Measurements from ENCODE around the gene FAM110D.

Gene FAM110D

GRCh38 chr1:26181586-26182382 lies 22.9 kb downstream of the FAM110D start:
- Histone ChIP-seq H3K27me3 (ENCODE audit: insufficient read depth, low read length) (no peaks in the 10 kb centered on the region), H3K9ac (ENCODE audit: low read depth, low read length) (no peak overlapping the region), H3K4me3 (ENCODE audit: low read length) (no peak overlapping the region), H3K4me1 (ENCODE audit: insufficient read depth, low read length) (no peaks in the 10 kb centered on the region), H3K36me3 (ENCODE audit: insufficient read depth, low read length) (peaks cover 24% of the 10 kb centered on the region), H3K9me3 (ENCODE audit: insufficient read depth, low read depth, low read length) (no peaks in the 10 kb centered on the region), H3K27ac (ENCODE audit: low read depth, low read length) (no peak overlapping the region)
- 90% methylated on average over 9 of the region's 9 CpGs for WGBS

- H3K36me3 ChIP-seq (ENCODE audit: insufficient read depth, low read length), result peaks cover 24% of the 10 kb centered on the region
- no peaks in the 10 kb centered on the region for H3K27me3 ChIP-seq (ENCODE audit: insufficient read depth, low read length)
- H3K27ac ChIP-seq (ENCODE audit: low read depth, low read length), result no peak overlapping the region
- no peaks in the 10 kb centered on the region for H3K4me1 ChIP-seq (ENCODE audit: insufficient read depth, low read length)
- 87% methylated on average over 7 of the region's 7 CpGs for WGBS
- no peaks in the 10 kb centered on the region for H3K9me3 ChIP-seq (ENCODE audit: insufficient read depth, low read depth, low read length)
- H3K4me3 ChIP-seq (ENCODE audit: low read length), result no peak overlapping the region
- H3K9ac ChIP-seq (ENCODE audit: low read depth, low read length), result no peak overlapping the region
Observed at GRCh38 chr1:26182383-26182696, 23.5 kb downstream of the FAM110D start.

GRCh38 chr1:26184086-26184485 lies 25.2 kb downstream of the FAM110D start:
- peaks cover 24% of the 10 kb centered on the region for H3K36me3 ChIP-seq (ENCODE audit: insufficient read depth, low read length)
- H3K9me3 ChIP-seq (ENCODE audit: insufficient read depth, low read depth, low read length), result no peaks in the 10 kb centered on the region
- 94% methylated on average over 7 of the region's 7 CpGs for WGBS
- no peak overlapping the region for H3K9ac ChIP-seq (ENCODE audit: low read depth, low read length)
- no peaks in the 10 kb centered on the region for H3K4me1 ChIP-seq (ENCODE audit: insufficient read depth, low read length)
- H3K4me3 ChIP-seq (ENCODE audit: low read length), result no peak overlapping the region
- H3K27me3 ChIP-seq (ENCODE audit: insufficient read depth, low read length), result no peaks in the 10 kb centered on the region
- no peak overlapping the region for H3K27ac ChIP-seq (ENCODE audit: low read depth, low read length)

GRCh38 chr1:26184883-26185282 lies 26.0 kb downstream of the FAM110D start:
- WGBS, result 96% methylated on average over 21 of the region's 21 CpGs
- H3K36me3 ChIP-seq (ENCODE audit: insufficient read depth, low read length), result peaks cover 27% of the 10 kb centered on the region

GRCh38 chr1:26187882-26188281 lies 29.0 kb downstream of the FAM110D start:
- Histone ChIP-seq H3K27me3 (ENCODE audit: insufficient read depth, low read length) (no peaks in the 10 kb centered on the region), H3K27ac (ENCODE audit: low read depth, low read length) (no peak overlapping the region), H3K36me3 (ENCODE audit: insufficient read depth, low read length) (peaks cover 12% of the 10 kb centered on the region; the same call in 1 of the 2 replicates), H3K4me3 (ENCODE audit: low read length) (no peak overlapping the region), H3K9ac (ENCODE audit: low read depth, low read length) (no peak overlapping the region), H3K4me1 (ENCODE audit: insufficient read depth, low read length) (peaks cover 4% of the 10 kb centered on the region; the same call in 1 of the 2 replicates), H3K9me3 (ENCODE audit: insufficient read depth, low read depth, low read length) (no peaks in the 10 kb centered on the region)
- 93% methylated on average over 2 of the region's 6 CpGs for WGBS

More at GRCh38 chr1:26184883-26185282, 26.0 kb downstream of the FAM110D start:
- no peak overlapping the region for H3K27ac ChIP-seq (ENCODE audit: low read depth, low read length)
- H3K9ac ChIP-seq (ENCODE audit: low read depth, low read length), result no peak overlapping the region
- H3K4me3 ChIP-seq (ENCODE audit: low read length), result no peak overlapping the region
- no peaks in the 10 kb centered on the region for H3K9me3 ChIP-seq (ENCODE audit: insufficient read depth, low read depth, low read length)
- no peaks in the 10 kb centered on the region for H3K27me3 ChIP-seq (ENCODE audit: insufficient read depth, low read length)
- no peaks in the 10 kb centered on the region for H3K4me1 ChIP-seq (ENCODE audit: insufficient read depth, low read length)

- Histone ChIP-seq H3K27me3 (ENCODE audit: insufficient read depth, low read length) (no peaks in the 10 kb centered on the region), H3K9me3 (ENCODE audit: insufficient read depth, low read depth, low read length) (no peaks in the 10 kb centered on the region), H3K9ac (ENCODE audit: low read depth, low read length) (no peak overlapping the region), H3K4me3 (ENCODE audit: low read length) (no peak overlapping the region), H3K36me3 (ENCODE audit: insufficient read depth, low read length) (peaks cover 12% of the 10 kb centered on the region; the same call in 1 of the 2 replicates), H3K4me1 (ENCODE audit: insufficient read depth, low read length) (peaks cover 4% of the 10 kb centered on the region; the same call in 1 of the 2 replicates), H3K27ac (ENCODE audit: low read depth, low read length) (no peak overlapping the region)
- WGBS, result 99% methylated on average over 8 of the region's 8 CpGs
Observed at GRCh38 chr1:26188477-26188876, 29.6 kb downstream of the FAM110D start.

GRCh38 chr1:26189331-26189730 lies 30.5 kb downstream of the FAM110D start:
- no peak overlapping the region for H3K9ac ChIP-seq (ENCODE audit: low read depth, low read length)
- H3K4me3 ChIP-seq (ENCODE audit: low read length), result no peak overlapping the region
- 94% methylated on average over 6 of the region's 6 CpGs for WGBS
- H3K27me3 ChIP-seq (ENCODE audit: insufficient read depth, low read length), result no peaks in the 10 kb centered on the region
- H3K9me3 ChIP-seq (ENCODE audit: insufficient read depth, low read depth, low read length), result no peaks in the 10 kb centered on the region
- peaks cover 10% of the 10 kb centered on the region; the same call in 1 of the 2 replicates for H3K36me3 ChIP-seq (ENCODE audit: insufficient read depth, low read length)
- H3K27ac ChIP-seq (ENCODE audit: low read depth, low read length), result no peak overlapping the region
- H3K4me1 ChIP-seq (ENCODE audit: insufficient read depth, low read length), result peaks cover 4% of the 10 kb centered on the region; the same call in 1 of the 2 replicates

GRCh38 chr1:26189751-26190275 lies 30.9 kb downstream of the FAM110D start:
- 83% methylated on average over 7 of the region's 7 CpGs for WGBS
- H3K9ac ChIP-seq (ENCODE audit: low read depth, low read length), result no peak overlapping the region
- no peak overlapping the region for H3K27ac ChIP-seq (ENCODE audit: low read depth, low read length)
- no peaks in the 10 kb centered on the region for H3K9me3 ChIP-seq (ENCODE audit: insufficient read depth, low read depth, low read length)
- H3K4me3 ChIP-seq (ENCODE audit: low read length), result no peak overlapping the region
- H3K36me3 ChIP-seq (ENCODE audit: insufficient read depth, low read length), result peaks cover 6% of the 10 kb centered on the region; the same call in 1 of the 2 replicates
- H3K4me1 ChIP-seq (ENCODE audit: insufficient read depth, low read length), result peaks cover 4% of the 10 kb centered on the region; the same call in 1 of the 2 replicates
- no peaks in the 10 kb centered on the region for H3K27me3 ChIP-seq (ENCODE audit: insufficient read depth, low read length)

- no peak within 1 kb of the TSS for H3K4me3 ChIP-seq (ENCODE audit: low read length)
- no peaks in the 10 kb centered on the region for H3K9me3 ChIP-seq (ENCODE audit: insufficient read depth, low read depth, low read length)
- no peaks in the 10 kb centered on the region for H3K27me3 ChIP-seq (ENCODE audit: insufficient read depth, low read length)
- WGBS, result 23% methylated on average over 16 of the region's 16 CpGs
- H3K27ac ChIP-seq (ENCODE audit: low read depth, low read length), result no peak within 1 kb of the TSS
- no peak within 1 kb of the TSS for H3K9ac ChIP-seq (ENCODE audit: low read depth, low read length)
- H3K36me3 ChIP-seq (ENCODE audit: insufficient read depth, low read length), result 0 out of 2 replicates have a peak, but pooled peaks cover 3% of the 10 kb centered on the region
- H3K4me1 ChIP-seq (ENCODE audit: insufficient read depth, low read length), result peaks cover 4% of the 10 kb centered on the region; the same call in 1 of the 2 replicates
Observed at GRCh38 chr1:26190373-26190987, 31.6 kb downstream of the FAM110D start, which contains the start of gene CATSPER4. CATSPER4 (plus strand) TSS chr1:26190602; CDS start chr1:26190628, 26 bp downstream.

- no peak overlapping the region for H3K27ac ChIP-seq (ENCODE audit: low read depth, low read length)
- no peaks in the 10 kb centered on the region for H3K9me3 ChIP-seq (ENCODE audit: insufficient read depth, low read depth, low read length)
- H3K4me3 ChIP-seq (ENCODE audit: low read length), result no peak overlapping the region
- 0 out of 2 replicates have a peak, but pooled peaks cover 3% of the 10 kb centered on the region for H3K36me3 ChIP-seq (ENCODE audit: insufficient read depth, low read length)
- 91% methylated on average over 3 of the region's 3 CpGs for WGBS
- peaks cover 4% of the 10 kb centered on the region; the same call in 1 of the 2 replicates for H3K4me1 ChIP-seq (ENCODE audit: insufficient read depth, low read length)
- no peaks in the 10 kb centered on the region for H3K27me3 ChIP-seq (ENCODE audit: insufficient read depth, low read length)
- H3K9ac ChIP-seq (ENCODE audit: low read depth, low read length), result no peak overlapping the region
Observed at GRCh38 chr1:26191739-26192138, 32.9 kb downstream of the FAM110D start.

GRCh38 chr1:26195805-26196204 lies 36.9 kb downstream of the FAM110D start:
- no peaks in the 10 kb centered on the region for H3K27me3 ChIP-seq (ENCODE audit: insufficient read depth, low read length)
- no peak overlapping the region for H3K27ac ChIP-seq (ENCODE audit: low read depth, low read length)
- 98% methylated on average over 3 of the region's 3 CpGs for WGBS
- no peak overlapping the region for H3K4me3 ChIP-seq (ENCODE audit: low read length)
- H3K9ac ChIP-seq (ENCODE audit: low read depth, low read length), result no peak overlapping the region
- H3K36me3 ChIP-seq (ENCODE audit: insufficient read depth, low read length), result no peaks in the 10 kb centered on the region
- peaks cover under 1% of the 10 kb centered on the region; the same call in 1 of the 2 replicates for H3K4me1 ChIP-seq (ENCODE audit: insufficient read depth, low read length)
- H3K9me3 ChIP-seq (ENCODE audit: insufficient read depth, low read depth, low read length), result no peaks in the 10 kb centered on the region

Data from HUES64 (cell line).